K562 (cell line): ENCODE data around the gene LMNTD2. TPM values are rescaled to one million over a fixed set of nuclear protein-coding genes. Genes with fewer than 3 reads are reported as not detected.
A peak's percentile ranks its signal among the peaks of the same experiment; 100 is the strongest.

Experiments used
- ATAC-seq: fragments of 200-7000 bp; cut with Tn5 transposase; 3 replicates; pipeline ENCODE4 v1.9.1; 2020; ENCODE audit warnings: moderate library complexity
- BruUV-seq: library from RNA; stranded (reverse); fragments of 400-500 nt; replicated peaks from 2 replicates; lab custom pipeline; 2021; lab: Mats Ljungman, UMichigan
- CTCF ChIA-PET: fragments of 300-600 bp; formaldehyde crosslinking; extraction: SDS; loops from one replicate; lab custom pipeline; 2021; ENCODE audit warnings: low intra/inter-chr PET ratio; lab: Yijun Ruan, JAX
- POLR2A ChIA-PET: fragments of 300-600, 350-650 bp; sonication (Branson Sonifier 250); formaldehyde crosslinking; extraction: SDS; loops from one replicate; lab custom pipeline; 2021; ENCODE audit warnings: antibody characterized with exemption, inconsistent platforms; lab: Yijun Ruan, JAX
- DNase-seq, 4 experiments: peaks; one replicate each; pipeline versions ENCODE4 v3.0.0 to v3.0.0-alpha.2; 2011 to 2018; ENCODE audit warnings: low spot score in 3 of 4, mixed read lengths in 3 of 4; ENCODE audit errors: extremely low read depth in 1 of 4
- FAIRE-seq: peaks from 2 replicates; lab custom pipeline; 2011; peaks lifted over from hg19 to GRCh38; lab: Jason Lieb, UNC
- H2AFZ ChIP-seq: 2 replicates; pipeline ENCODE4 v1.6.0; 2011; ENCODE audit warnings: low read depth, low read length, control low read depth, inconsistent platforms
- H3K27ac ChIP-seq: fragments of 200-600 bp; 3 replicates; pipeline ENCODE4 v1.8.0; 2011; ENCODE audit warnings: low read depth, mild to moderate bottlenecking, control low read depth, inconsistent platforms, low read length, moderate library complexity, mixed read lengths; ENCODE audit errors: extremely low read depth
- H3K27me3 ChIP-seq, 2 experiments: fragments of 300-600 bp in 1 of 2; 2 replicates in 1 of 2; 3 replicates in 1 of 2; pipeline versions ENCODE4 v1.6.0 to v1.8.0; 2011; ENCODE audit warnings: inconsistent platforms in 2 of 2, low read length in 2 of 2, mild to moderate bottlenecking in 1 of 2, mixed read lengths in 1 of 2, moderate library complexity in 1 of 2; ENCODE audit not compliant: control insufficient read depth in 2 of 2, insufficient read depth in 2 of 2
- H3K36me3 ChIP-seq: fragments of 300-600 bp; 3 replicates; pipeline ENCODE4 v1.8.0; 2011; ENCODE audit warnings: mild to moderate bottlenecking, low read length, inconsistent platforms; ENCODE audit not compliant: control insufficient read depth, insufficient read depth
- H3K4me1 ChIP-seq, 2 experiments: fragments of 200-600 bp in 1 of 2; replicated peaks in 1 of 2; 2 replicates in 1 of 2; 3 replicates in 1 of 2; pipeline versions ENCODE4 v1.5.1 to v1.8.0; 2011; ENCODE audit warnings: inconsistent platforms in 2 of 2, low read length in 2 of 2, mild to moderate bottlenecking in 1 of 2, mixed read lengths in 1 of 2, moderate library complexity in 1 of 2; ENCODE audit not compliant: control insufficient read depth in 2 of 2, insufficient read depth in 2 of 2
- H3K4me2 ChIP-seq: 2 replicates; pipeline ENCODE4 v1.6.1; 2011; ENCODE audit warnings: low read length, control low read depth, inconsistent platforms, mixed read lengths; ENCODE audit not compliant: insufficient read depth
- H3K4me3 ChIP-seq: fragments of 200-600 bp; sonication (generic), shearing (Covaris generic); 2 replicates; pipeline ENCODE4 v1.5.1; 2016; ENCODE audit warnings: control low read depth, inconsistent platforms
- H3K79me2 ChIP-seq: fragments of 200-600 bp; 3 replicates; pipeline ENCODE4 v1.8.0; 2011; ENCODE audit warnings: low read length, inconsistent platforms; ENCODE audit not compliant: control insufficient read depth, insufficient read depth
- H3K9ac ChIP-seq, 2 experiments: 2 replicates each; pipeline versions ENCODE4 v1.6.0 to v1.6.1; 2011; ENCODE audit warnings: low read depth in 2 of 2, low read length in 2 of 2, control low read depth in 1 of 2, inconsistent platforms in 1 of 2, mild to moderate bottlenecking in 1 of 2, mixed read lengths in 1 of 2; ENCODE audit not compliant: insufficient read depth in 1 of 2
- H3K9me1 ChIP-seq: one replicate; pipeline ENCODE4 v1.6.0; 2011; ENCODE audit warnings: inconsistent platforms, mild to moderate bottlenecking, low read length, moderate library complexity; ENCODE audit not compliant: control insufficient read depth, insufficient read depth
- H3K9me3 ChIP-seq: replicated peaks from 2 replicates; pipeline ENCODE4 v1.5.1; 2011; ENCODE audit warnings: low read depth, low read length, inconsistent platforms; ENCODE audit not compliant: control insufficient read depth, insufficient read depth
- H4K20me1 ChIP-seq: replicated peaks from 2 replicates; pipeline ENCODE4 v1.6.1; 2011; ENCODE audit warnings: low read length, inconsistent platforms, mixed read lengths; ENCODE audit not compliant: control insufficient read depth, insufficient read depth
- ASH1L ChIP-seq: fragments of 450-650 bp; IDR thresholded peaks from 2 replicates; pipeline ENCODE4 v1.6.1; 2018; ENCODE audit warnings: borderline replicate concordance, mild to moderate bottlenecking, low read depth; ENCODE audit not compliant: partially characterized antibody
- HNRNPUL1 ChIP-seq: fragments of 200-400 bp; formaldehyde crosslinking; IDR thresholded peaks from 2 replicates; pipeline ENCODE4 v1.6.1; 2017; ENCODE audit warnings: low read length
- L3MBTL2 ChIP-seq: fragments of 450-650 bp; IDR thresholded peaks from 2 replicates; pipeline ENCODE4 v1.6.1; 2016; ENCODE audit warnings: mild to moderate bottlenecking, moderate library complexity
- PHF8 ChIP-seq: fragments of 200-600 bp; sonication (generic); IDR thresholded peaks from 2 replicates; pipeline ENCODE4 v1.6.1; 2012; ENCODE audit warnings: mixed run types, mild to moderate bottlenecking, inconsistent platforms, low read length, moderate library complexity, borderline replicate concordance
- RBM34 ChIP-seq: fragments of 200-400 bp; formaldehyde crosslinking; IDR thresholded peaks from 2 replicates; pipeline ENCODE4 v1.6.1; 2018; ENCODE audit warnings: low read length, borderline replicate concordance; ENCODE audit not compliant: insufficient read depth
- TAF7 ChIP-seq: fragments of 450-650 bp; IDR thresholded peaks from 2 replicates; pipeline ENCODE4 v1.6.1; 2016; ENCODE audit warnings: missing genetic modification characterization, missing compliant biosample characterization
- TOE1 ChIP-seq, 2 experiments: fragments of 450-650 bp in 1 of 2; sonication (generic) in 1 of 2; formaldehyde crosslinking in 1 of 2; IDR thresholded peaks; 2 replicates each; pipeline versions ENCODE4 v1.7.1 to v1.8.0; 2016 to 2022; ENCODE audit warnings: borderline replicate concordance in 2 of 2, mild to moderate bottlenecking in 2 of 2, antibody characterized with exemption in 1 of 2, inconsistent platforms in 1 of 2, low read depth in 1 of 2, missing genetic modification reagents in 1 of 2, moderate library complexity in 1 of 2
- ZNF175 ChIP-seq: fragments of 200-800 bp; sonication (Bioruptor generic); IDR thresholded peaks from 2 replicates; pipeline ENCODE4 v1.6.1; 2016; ENCODE audit warnings: low read depth, mild to moderate bottlenecking, missing genetic modification characterization, missing compliant biosample characterization
- ZNF695 ChIP-seq: fragments of 450-650 bp; formaldehyde crosslinking; IDR thresholded peaks from 2 replicates; pipeline ENCODE4 v1.4.0; 2020; ENCODE audit warnings: mild to moderate bottlenecking, moderate library complexity
- WGBS: fragments of 100-300 bp; shearing (Covaris generic); methylation state at CpG from one replicate; pipeline ENCODE4 v1.1.6; 2016; ENCODE audit warnings: low coverage, mixed read lengths; ENCODE audit not compliant: insufficient coverage; ENCODE audit errors: missing lambda C conversion rate; 5-methylcytosine and 5-hydroxymethylcytosine counted together
- in situ Hi-C: fragments of 300-500 bp; cut with MboI; formaldehyde crosslinking; loops from 4 replicates; pipeline ENCODE4 v1.15.0; 2018; ENCODE audit warnings: inconsistent platforms, mixed read lengths
- intact Hi-C: fragments of 100-400 bp; cut with micrococcal nuclease; formaldehyde crosslinking; loops from 2 replicates; pipeline ENCODE4 v1.14.2; 2022
- polyA plus RNA-seq, 8 experiments: library from polyadenylated mRNA; depleted of rRNA in 4 of 8; stranded (reverse) in 5 of 8; unstranded in 3 of 8; fragments of >200 nt; fragmentation: Nextera tagmentation in 2 of 8; fragmentation: Illumina TruSeq in 1 of 8; extraction: Ambion mirVana in 2 of 8; extraction: Trizol in 1 of 8; gene quantifications; 2 replicates each; pipeline versions ENCODE4 v1.2.1 to v1.2.3, GENCODE V29; 2011 to 2014; ENCODE audit warnings: inconsistent platforms in 1 of 8, missing spikeins in 1 of 8
- total RNA-seq, 7 experiments: library from RNA; depleted of rRNA in 6 of 7; stranded (reverse); fragments of >200 nt in 6 of 7; fragmentation: Illumina TruSeq in 2 of 7; extraction: Trizol in 2 of 7; gene quantifications; 2 replicates each; pipeline versions ENCODE4 v1.2.1 to v1.2.3, GENCODE V29; 2011 to 2021; ENCODE audit warnings: low replicate concordance in 1 of 7
- TF ChIP-seq, protein P1 (sequence below): fragments of 450-650 bp; IDR thresholded peaks from 2 replicates; pipeline ENCODE4 v1.6.1; 2016; ENCODE audit warnings: mild to moderate bottlenecking, moderate library complexity

LMNTD2 gene
- total and polyA plus RNA-seq, 9 of the 15 experiments (the other 6 are each of a cell fraction or from before 2014, with no cell fraction given) = 0.48 to 4.2 (median 1.5) TPM; not detected in 3

DNA sequence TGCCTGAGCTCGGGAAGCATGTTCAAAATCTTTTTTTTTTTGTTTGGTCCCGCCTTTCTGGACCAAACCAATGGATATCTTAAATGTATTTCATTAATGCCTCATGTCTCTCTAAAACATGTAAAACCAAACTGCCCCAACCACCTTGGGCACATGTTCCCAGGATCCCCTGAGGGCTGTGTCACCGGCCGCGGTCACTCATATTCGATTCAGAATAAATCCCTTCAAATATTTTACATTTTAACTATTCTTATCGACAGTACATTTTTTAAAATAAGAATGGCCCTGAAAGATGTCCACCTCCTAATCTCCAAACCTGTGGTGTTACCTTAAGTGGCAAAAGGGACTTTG is 55.6 kb downstream of the LMNTD2 start:
- no peak overlapping the region for H2AFZ ChIP-seq
- intact Hi-C loops = loop anchor here (2.0 kb wide), 1 partner anchor 44 kb away; no protein-coding TSS in a partner anchor
- ChIA-PET CTCF (no interaction called here), POLR2A (interaction anchor here (0.7 to 2.1 kb wide), 5 partner anchors 8 to 56 kb away, joined by 4 to 13 read pairs (median 10); partner anchors contain the start of genes LRRC56 and PTDSS2)
- H3K27me3 ChIP-seq = no peaks in the 10 kb centered on the region
- peak overlapping the region; percentile 93 for H3K4me3 ChIP-seq
- peaks cover 70% of the 10 kb centered on the region for H3K79me2 ChIP-seq
- no peaks in the 10 kb centered on the region for H4K20me1 ChIP-seq
- peak overlapping the region; percentile 99 for H3K4me2 ChIP-seq
- no peaks in the 10 kb centered on the region for H3K9me1 ChIP-seq
- ATAC-seq = no peak
- peak; percentile 6 for FAIRE-seq
- in situ Hi-C loops = loop anchor here (5.0 kb wide), 1 partner anchor 53 kb away; the partner anchor contains the start of gene PTDSS2
- H3K27ac ChIP-seq = peak overlapping the region; percentile 98
- no peaks in the 10 kb centered on the region for H3K9me3 ChIP-seq
- no peak for DNase-seq
- H3K4me1 ChIP-seq = peaks cover 11 to 65% of the 10 kb centered on the region in 2 experiments
- 5% methylated on average over 7 of the region's 7 CpGs for WGBS
- BruUV-seq = no TSS peak
- H3K9ac ChIP-seq = peak overlapping the region; percentile 97 to 100
- H3K36me3 ChIP-seq = peaks cover 45% of the 10 kb centered on the region; the same call in 2 of the 3 replicates
- TF ChIP-seq RBM34 (no peak), HNRNPUL1 (no peak), TAF7 (tag) (no peak), PHF8 (no peak), ZNF175 (CRISPR knock-in tag) (no peak), ASH1L (no peak), L3MBTL2 (peak; percentile 72), ZNF695 (CRISPR knock-in tag) (no peak), TOE1 (IDR thresholded peaks at IDR 0.05; ENCODE audit: borderline replicate concordance) (no peak), TOE1 (CRISPR knock-in tag; IDR thresholded peaks at IDR 0.05; ENCODE audit: borderline replicate concordance, low read depth) (no peak)
- TF ChIP-seq, protein P1, sequence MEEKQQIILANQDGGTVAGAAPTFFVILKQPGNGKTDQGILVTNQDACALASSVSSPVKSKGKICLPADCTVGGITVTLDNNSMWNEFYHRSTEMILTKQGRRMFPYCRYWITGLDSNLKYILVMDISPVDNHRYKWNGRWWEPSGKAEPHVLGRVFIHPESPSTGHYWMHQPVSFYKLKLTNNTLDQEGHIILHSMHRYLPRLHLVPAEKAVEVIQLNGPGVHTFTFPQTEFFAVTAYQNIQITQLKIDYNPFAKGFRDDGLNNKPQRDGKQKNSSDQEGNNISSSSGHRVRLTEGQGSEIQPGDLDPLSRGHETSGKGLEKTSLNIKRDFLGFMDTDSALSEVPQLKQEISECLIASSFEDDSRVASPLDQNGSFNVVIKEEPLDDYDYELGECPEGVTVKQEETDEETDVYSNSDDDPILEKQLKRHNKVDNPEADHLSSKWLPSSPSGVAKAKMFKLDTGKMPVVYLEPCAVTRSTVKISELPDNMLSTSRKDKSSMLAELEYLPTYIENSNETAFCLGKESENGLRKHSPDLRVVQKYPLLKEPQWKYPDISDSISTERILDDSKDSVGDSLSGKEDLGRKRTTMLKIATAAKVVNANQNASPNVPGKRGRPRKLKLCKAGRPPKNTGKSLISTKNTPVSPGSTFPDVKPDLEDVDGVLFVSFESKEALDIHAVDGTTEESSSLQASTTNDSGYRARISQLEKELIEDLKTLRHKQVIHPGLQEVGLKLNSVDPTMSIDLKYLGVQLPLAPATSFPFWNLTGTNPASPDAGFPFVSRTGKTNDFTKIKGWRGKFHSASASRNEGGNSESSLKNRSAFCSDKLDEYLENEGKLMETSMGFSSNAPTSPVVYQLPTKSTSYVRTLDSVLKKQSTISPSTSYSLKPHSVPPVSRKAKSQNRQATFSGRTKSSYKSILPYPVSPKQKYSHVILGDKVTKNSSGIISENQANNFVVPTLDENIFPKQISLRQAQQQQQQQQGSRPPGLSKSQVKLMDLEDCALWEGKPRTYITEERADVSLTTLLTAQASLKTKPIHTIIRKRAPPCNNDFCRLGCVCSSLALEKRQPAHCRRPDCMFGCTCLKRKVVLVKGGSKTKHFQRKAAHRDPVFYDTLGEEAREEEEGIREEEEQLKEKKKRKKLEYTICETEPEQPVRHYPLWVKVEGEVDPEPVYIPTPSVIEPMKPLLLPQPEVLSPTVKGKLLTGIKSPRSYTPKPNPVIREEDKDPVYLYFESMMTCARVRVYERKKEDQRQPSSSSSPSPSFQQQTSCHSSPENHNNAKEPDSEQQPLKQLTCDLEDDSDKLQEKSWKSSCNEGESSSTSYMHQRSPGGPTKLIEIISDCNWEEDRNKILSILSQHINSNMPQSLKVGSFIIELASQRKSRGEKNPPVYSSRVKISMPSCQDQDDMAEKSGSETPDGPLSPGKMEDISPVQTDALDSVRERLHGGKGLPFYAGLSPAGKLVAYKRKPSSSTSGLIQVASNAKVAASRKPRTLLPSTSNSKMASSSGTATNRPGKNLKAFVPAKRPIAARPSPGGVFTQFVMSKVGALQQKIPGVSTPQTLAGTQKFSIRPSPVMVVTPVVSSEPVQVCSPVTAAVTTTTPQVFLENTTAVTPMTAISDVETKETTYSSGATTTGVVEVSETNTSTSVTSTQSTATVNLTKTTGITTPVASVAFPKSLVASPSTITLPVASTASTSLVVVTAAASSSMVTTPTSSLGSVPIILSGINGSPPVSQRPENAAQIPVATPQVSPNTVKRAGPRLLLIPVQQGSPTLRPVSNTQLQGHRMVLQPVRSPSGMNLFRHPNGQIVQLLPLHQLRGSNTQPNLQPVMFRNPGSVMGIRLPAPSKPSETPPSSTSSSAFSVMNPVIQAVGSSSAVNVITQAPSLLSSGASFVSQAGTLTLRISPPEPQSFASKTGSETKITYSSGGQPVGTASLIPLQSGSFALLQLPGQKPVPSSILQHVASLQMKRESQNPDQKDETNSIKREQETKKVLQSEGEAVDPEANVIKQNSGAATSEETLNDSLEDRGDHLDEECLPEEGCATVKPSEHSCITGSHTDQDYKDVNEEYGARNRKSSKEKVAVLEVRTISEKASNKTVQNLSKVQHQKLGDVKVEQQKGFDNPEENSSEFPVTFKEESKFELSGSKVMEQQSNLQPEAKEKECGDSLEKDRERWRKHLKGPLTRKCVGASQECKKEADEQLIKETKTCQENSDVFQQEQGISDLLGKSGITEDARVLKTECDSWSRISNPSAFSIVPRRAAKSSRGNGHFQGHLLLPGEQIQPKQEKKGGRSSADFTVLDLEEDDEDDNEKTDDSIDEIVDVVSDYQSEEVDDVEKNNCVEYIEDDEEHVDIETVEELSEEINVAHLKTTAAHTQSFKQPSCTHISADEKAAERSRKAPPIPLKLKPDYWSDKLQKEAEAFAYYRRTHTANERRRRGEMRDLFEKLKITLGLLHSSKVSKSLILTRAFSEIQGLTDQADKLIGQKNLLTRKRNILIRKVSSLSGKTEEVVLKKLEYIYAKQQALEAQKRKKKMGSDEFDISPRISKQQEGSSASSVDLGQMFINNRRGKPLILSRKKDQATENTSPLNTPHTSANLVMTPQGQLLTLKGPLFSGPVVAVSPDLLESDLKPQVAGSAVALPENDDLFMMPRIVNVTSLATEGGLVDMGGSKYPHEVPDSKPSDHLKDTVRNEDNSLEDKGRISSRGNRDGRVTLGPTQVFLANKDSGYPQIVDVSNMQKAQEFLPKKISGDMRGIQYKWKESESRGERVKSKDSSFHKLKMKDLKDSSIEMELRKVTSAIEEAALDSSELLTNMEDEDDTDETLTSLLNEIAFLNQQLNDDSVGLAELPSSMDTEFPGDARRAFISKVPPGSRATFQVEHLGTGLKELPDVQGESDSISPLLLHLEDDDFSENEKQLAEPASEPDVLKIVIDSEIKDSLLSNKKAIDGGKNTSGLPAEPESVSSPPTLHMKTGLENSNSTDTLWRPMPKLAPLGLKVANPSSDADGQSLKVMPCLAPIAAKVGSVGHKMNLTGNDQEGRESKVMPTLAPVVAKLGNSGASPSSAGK = peak; percentile 73
